Measurements from ENCODE around the gene ABCA1. TPM values are rescaled to one million over a fixed set of nuclear protein-coding genes. Genes with fewer than 3 reads are reported as not detected.
A peak's percentile ranks its signal among the peaks of the same experiment; 100 is the strongest.

The ABCA1 gene
- total and polyA plus RNA-seq, 2 of the 13 experiments (the other 11 are each of a cell fraction or from before 2014, with no cell fraction given) = 26.8 to 63.8 TPM

GRCh38 chr9:104899759-104900247 lies 28.2 kb downstream of the ABCA1 start (continued):
- TF ChIP-seq ZBTB40 (IDR thresholded peaks at IDR 0.05) = no peak
- peak; percentile 22; the same call in 1 of the 2 replicates for TF ChIP-seq ZBTB40 (CRISPR knock-in tag; IDR thresholded peaks at IDR 0.05)
- TF ChIP-seq MTA1 (CRISPR knock-in tag; IDR thresholded peaks at IDR 0.05; ENCODE audit: borderline replicate concordance) = peak; percentile 73; the same call in 1 of the 2 replicates
- peak; percentile 55; the same call in 1 of the 2 replicates for TF ChIP-seq ZSCAN20 (CRISPR knock-in tag; IDR thresholded peaks at IDR 0.05; ENCODE audit: borderline replicate concordance)
- TF ChIP-seq KLF6 (CRISPR knock-in tag; IDR thresholded peaks at IDR 0.05) = no peak; the same call in 1 of the 2 replicates
- TF ChIP-seq GTF3A (CRISPR knock-in tag; conservative IDR thresholded peaks at IDR 0.05) = no peak
- TF ChIP-seq ZZZ3 (CRISPR knock-in tag; IDR thresholded peaks at IDR 0.05; ENCODE audit: borderline replicate concordance) = no peak
- no peak for TF ChIP-seq ZNF292 (CRISPR knock-in tag; IDR thresholded peaks at IDR 0.05; ENCODE audit: borderline replicate concordance, low read depth)
- TF ChIP-seq IKZF5 (CRISPR knock-in tag; IDR thresholded peaks at IDR 0.05) = peak; percentile 66; the same call in 1 of the 2 replicates
- TF ChIP-seq SMAD9 (CRISPR knock-in tag; IDR thresholded peaks at IDR 0.05) = no peak
- TF ChIP-seq ZFP90 (CRISPR knock-in tag; IDR thresholded peaks at IDR 0.05; ENCODE audit: borderline replicate concordance) = peak; percentile 68
- no peak for TF ChIP-seq SCMH1 (CRISPR knock-in tag; IDR thresholded peaks at IDR 0.05; ENCODE audit: borderline replicate concordance)
- peak; percentile 51 for TF ChIP-seq ELF1 (CRISPR knock-in tag; IDR thresholded peaks at IDR 0.05)
- TF ChIP-seq SOX6 (IDR thresholded peaks at IDR 0.05) = no peak
- TF ChIP-seq SOX6 (CRISPR knock-in tag; IDR thresholded peaks at IDR 0.05) = peak; percentile 96
- TF ChIP-seq NFIC (IDR thresholded peaks at IDR 0.05; ENCODE audit: low read length) = peak; percentile 87
- no peak; the same call in 1 of the 2 replicates for TF ChIP-seq ZNF275 (CRISPR knock-in tag; IDR thresholded peaks at IDR 0.05; ENCODE audit: borderline replicate concordance)
- no peak for TF ChIP-seq GZF1 (CRISPR knock-in tag; IDR thresholded peaks at IDR 0.05)
